DOHH2 (cell line): Measurements from ENCODE around the gene LRRC43.

Experiments used
- EZH2phosphoT487 ChIP-seq: fragments of 200-600 bp; sonication (generic); IDR thresholded peaks from 2 replicates; pipeline ENCODE4 v1.6.1; 2017; ENCODE audit warnings: borderline replicate concordance, mild to moderate bottlenecking, antibody characterized with exemption, low read length, moderate library complexity, mixed read lengths
- TF ChIP-seq, protein P1 (sequence below): fragments of 200-600 bp; sonication (generic); IDR thresholded peaks from one replicate; pipeline ENCODE4 v1.5.1; 2014; ENCODE audit warnings: antibody characterized with exemption, mild to moderate bottlenecking, low read depth, low read length; ENCODE audit not compliant: poor library complexity, severe bottlenecking

GRCh38 chr12:122141911-122142725 is 40.8 kb upstream of the LRRC43 start:
- TF ChIP-seq, protein P1, sequence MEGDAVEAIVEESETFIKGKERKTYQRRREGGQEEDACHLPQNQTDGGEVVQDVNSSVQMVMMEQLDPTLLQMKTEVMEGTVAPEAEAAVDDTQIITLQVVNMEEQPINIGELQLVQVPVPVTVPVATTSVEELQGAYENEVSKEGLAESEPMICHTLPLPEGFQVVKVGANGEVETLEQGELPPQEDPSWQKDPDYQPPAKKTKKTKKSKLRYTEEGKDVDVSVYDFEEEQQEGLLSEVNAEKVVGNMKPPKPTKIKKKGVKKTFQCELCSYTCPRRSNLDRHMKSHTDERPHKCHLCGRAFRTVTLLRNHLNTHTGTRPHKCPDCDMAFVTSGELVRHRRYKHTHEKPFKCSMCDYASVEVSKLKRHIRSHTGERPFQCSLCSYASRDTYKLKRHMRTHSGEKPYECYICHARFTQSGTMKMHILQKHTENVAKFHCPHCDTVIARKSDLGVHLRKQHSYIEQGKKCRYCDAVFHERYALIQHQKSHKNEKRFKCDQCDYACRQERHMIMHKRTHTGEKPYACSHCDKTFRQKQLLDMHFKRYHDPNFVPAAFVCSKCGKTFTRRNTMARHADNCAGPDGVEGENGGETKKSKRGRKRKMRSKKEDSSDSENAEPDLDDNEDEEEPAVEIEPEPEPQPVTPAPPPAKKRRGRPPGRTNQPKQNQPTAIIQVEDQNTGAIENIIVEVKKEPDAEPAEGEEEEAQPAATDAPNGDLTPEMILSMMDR: no peak
- no peak for TF ChIP-seq EZH2phosphoT487
